ENCODE data around the gene CEPT1.

CEPT1 gene

GRCh38 chr1:111220302-111220890 lies 80.4 kb downstream of the CEPT1 start:
- Histone ChIP-seq H2AFZ (ENCODE audit: low read depth, low read length, severe bottlenecking) (no peak overlapping the region), H3K36me3 (ENCODE audit: low read length) (no peaks in the 10 kb centered on the region), H3K9me3 (ENCODE audit: insufficient read depth, low read length) (no peaks in the 10 kb centered on the region), H3K27me3 (ENCODE audit: low read length) (no peaks in the 10 kb centered on the region), H3K9ac (ENCODE audit: low read length) (peak overlapping the region; percentile 78), H3F3A (ENCODE audit: insufficient read depth) (peaks cover 81% of the 10 kb centered on the region), H3K4me2 (ENCODE audit: low read depth, low read length, poor library complexity, severe bottlenecking) (peak overlapping the region; percentile 94), H4K20me1 (ENCODE audit: low read depth, low read length) (no peaks in the 10 kb centered on the region), H3K79me2 (ENCODE audit: insufficient read depth, low read length) (no peaks in the 10 kb centered on the region), H3K27ac (ENCODE audit: low read depth, low read length) (peak overlapping the region; percentile 100), H3K9me2 (replicated peaks; ENCODE audit: insufficient read depth, low read length) (no peaks in the 10 kb centered on the region), H3K4me3 (ENCODE audit: insufficient read depth, low read length, poor library complexity, severe bottlenecking) (peak overlapping the region; percentile 36)
- TF ChIP-seq, protein P1, sequence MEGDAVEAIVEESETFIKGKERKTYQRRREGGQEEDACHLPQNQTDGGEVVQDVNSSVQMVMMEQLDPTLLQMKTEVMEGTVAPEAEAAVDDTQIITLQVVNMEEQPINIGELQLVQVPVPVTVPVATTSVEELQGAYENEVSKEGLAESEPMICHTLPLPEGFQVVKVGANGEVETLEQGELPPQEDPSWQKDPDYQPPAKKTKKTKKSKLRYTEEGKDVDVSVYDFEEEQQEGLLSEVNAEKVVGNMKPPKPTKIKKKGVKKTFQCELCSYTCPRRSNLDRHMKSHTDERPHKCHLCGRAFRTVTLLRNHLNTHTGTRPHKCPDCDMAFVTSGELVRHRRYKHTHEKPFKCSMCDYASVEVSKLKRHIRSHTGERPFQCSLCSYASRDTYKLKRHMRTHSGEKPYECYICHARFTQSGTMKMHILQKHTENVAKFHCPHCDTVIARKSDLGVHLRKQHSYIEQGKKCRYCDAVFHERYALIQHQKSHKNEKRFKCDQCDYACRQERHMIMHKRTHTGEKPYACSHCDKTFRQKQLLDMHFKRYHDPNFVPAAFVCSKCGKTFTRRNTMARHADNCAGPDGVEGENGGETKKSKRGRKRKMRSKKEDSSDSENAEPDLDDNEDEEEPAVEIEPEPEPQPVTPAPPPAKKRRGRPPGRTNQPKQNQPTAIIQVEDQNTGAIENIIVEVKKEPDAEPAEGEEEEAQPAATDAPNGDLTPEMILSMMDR (IDR thresholded peaks at IDR 0.05; ENCODE audit: insufficient read depth, low read length, poor library complexity, severe bottlenecking), result no peak
- TF ChIP-seq EZH2phosphoT487 (conservative IDR thresholded peaks at IDR 0.05; ENCODE audit: low read length), result no peak

GRCh38 chr1:111221276-111221632 lies 81.2 kb downstream of the CEPT1 start:
- Histone ChIP-seq H3K9ac (ENCODE audit: low read length) (peak overlapping the region; percentile 78), H3K9me3 (ENCODE audit: insufficient read depth, low read length) (no peaks in the 10 kb centered on the region), H3K79me2 (ENCODE audit: insufficient read depth, low read length) (no peaks in the 10 kb centered on the region), H2AFZ (ENCODE audit: low read depth, low read length, severe bottlenecking) (no peak overlapping the region), H3K9me2 (replicated peaks; ENCODE audit: insufficient read depth, low read length) (no peaks in the 10 kb centered on the region), H3K4me3 (ENCODE audit: insufficient read depth, low read length, poor library complexity, severe bottlenecking) (no peak overlapping the region), H3K4me2 (ENCODE audit: low read depth, low read length, poor library complexity, severe bottlenecking) (peak overlapping the region; percentile 94), H3K27me3 (ENCODE audit: low read length) (no peaks in the 10 kb centered on the region), H3K36me3 (ENCODE audit: low read length) (no peaks in the 10 kb centered on the region), H4K20me1 (ENCODE audit: low read depth, low read length) (no peaks in the 10 kb centered on the region), H3K27ac (ENCODE audit: low read depth, low read length) (peak overlapping the region; percentile 100), H3F3A (ENCODE audit: insufficient read depth) (peaks cover 81% of the 10 kb centered on the region)
- TF ChIP-seq, protein P1 (IDR thresholded peaks at IDR 0.05; ENCODE audit: insufficient read depth, low read length, poor library complexity, severe bottlenecking), result no peak
- TF ChIP-seq EZH2phosphoT487 (conservative IDR thresholded peaks at IDR 0.05; ENCODE audit: low read length), result no peak

GRCh38 chr1:111221633-111222291 lies 81.7 kb downstream of the CEPT1 start:
- H3K9me3 ChIP-seq (ENCODE audit: insufficient read depth, low read length), result no peaks in the 10 kb centered on the region
- peak overlapping the region; percentile 100 for H3K27ac ChIP-seq (ENCODE audit: low read depth, low read length)
- no peaks in the 10 kb centered on the region for H4K20me1 ChIP-seq (ENCODE audit: low read depth, low read length)
- H3K9ac ChIP-seq (ENCODE audit: low read length), result peak overlapping the region; percentile 78
- no peak for TF ChIP-seq EZH2phosphoT487 (conservative IDR thresholded peaks at IDR 0.05; ENCODE audit: low read length)
- TF ChIP-seq, protein P1 (IDR thresholded peaks at IDR 0.05; ENCODE audit: insufficient read depth, low read length, poor library complexity, severe bottlenecking), result no peak
- H3K4me3 ChIP-seq (ENCODE audit: insufficient read depth, low read length, poor library complexity, severe bottlenecking), result peak overlapping the region; percentile 4
- peaks cover 80% of the 10 kb centered on the region for H3F3A ChIP-seq (ENCODE audit: insufficient read depth)
- no peaks in the 10 kb centered on the region for H3K79me2 ChIP-seq (ENCODE audit: insufficient read depth, low read length)
- no peaks in the 10 kb centered on the region for H3K27me3 ChIP-seq (ENCODE audit: low read length)
- no peak overlapping the region for H2AFZ ChIP-seq (ENCODE audit: low read depth, low read length, severe bottlenecking)
- no peaks in the 10 kb centered on the region for H3K9me2 ChIP-seq (replicated peaks; ENCODE audit: insufficient read depth, low read length)
- H3K36me3 ChIP-seq (ENCODE audit: low read length), result no peaks in the 10 kb centered on the region
- peak overlapping the region; percentile 94 for H3K4me2 ChIP-seq (ENCODE audit: low read depth, low read length, poor library complexity, severe bottlenecking)
